ENCODE data around the gene RCOR1. TPM values are rescaled to one million over a fixed set of nuclear protein-coding genes. Genes with fewer than 3 reads are reported as not detected.
A peak's percentile ranks its signal among the peaks of the same experiment; 100 is the strongest.

Gene RCOR1
- total and polyA plus RNA-seq, 2 of the 8 experiments (the other 6 are each of a cell fraction or from before 2014, with no cell fraction given) = 12.3 to 26.3 TPM

- H3K9me3 ChIP-seq (ENCODE audit: insufficient read depth in 2 of 2, low read depth in 1 of 2, low read length in 1 of 2) = no peaks in the 10 kb centered on the region
- no peak overlapping the region for H2AK5ac ChIP-seq (ENCODE audit: low read depth, low read length)
- no peak overlapping the region for H3K4me2 ChIP-seq (ENCODE audit: insufficient read depth in 1 of 2, low read depth in 2 of 2, low read length in 2 of 2)
- no peak overlapping the region for H4K91ac ChIP-seq (replicated peaks; ENCODE audit: insufficient read length, low read length)
- 0 out of 2 replicates have a peak overlapping the region, but pooled peaks have one; percentile 19 for H2BK15ac ChIP-seq (ENCODE audit: low read length)
- no peak overlapping the region for H2BK20ac ChIP-seq (ENCODE audit: low read length)
- WGBS, 2 experiments (ENCODE audit: extremely low coverage in 1 of 2, insufficient coverage in 1 of 2, insufficient read length in 1 of 2, insufficient replicate concordance in 2 of 2, low coverage in 1 of 2, low lambda C conversion rate in 2 of 2, missing lambda C conversion rate in 1 of 2) = 76% methylated on average over 8 of the region's 8 CpGs; no CpG with 5 or more reads in 1 of the 2 experiments
- H3K27me3 ChIP-seq (replicated peaks in 1 of 4; ENCODE audit: control insufficient read depth in 3 of 4, extremely low read depth in 1 of 4, insufficient read depth in 3 of 4, low read length in 3 of 4) = no peaks in the 10 kb centered on the region
- H3K23ac ChIP-seq (ENCODE audit: insufficient read length) = no peak overlapping the region
- no peak overlapping the region for H4K8ac ChIP-seq (ENCODE audit: extremely low read depth, insufficient read depth, low read length)
- H4K5ac ChIP-seq (ENCODE audit: insufficient read length, low read depth, low read length) = no peak overlapping the region
- no peak overlapping the region for H3K56ac ChIP-seq (replicated peaks; ENCODE audit: insufficient read length, low read depth, low read length)
- no peaks in the 10 kb centered on the region for H4K20me1 ChIP-seq (replicated peaks in 1 of 2; ENCODE audit: control insufficient read depth in 1 of 2, insufficient read depth in 2 of 2, low read length in 2 of 2)
- CTCF ChIA-PET (ENCODE audit: partially characterized antibody) = interaction anchor here (0.7 to 2.7 kb wide), 4 partner anchors 12 to 158 kb away, joined by 3 to 14 read pairs (median 4); no protein-coding TSS in a partner anchor
- no peaks in the 10 kb centered on the region for H3K36me3 ChIP-seq (ENCODE audit: control insufficient read depth in 2 of 4, insufficient read depth in 4 of 4, low read length in 3 of 4)
- H2BK120ac ChIP-seq (replicated peaks; ENCODE audit: low read depth, low read length) = no peak overlapping the region
- no peak for DNase-seq (ENCODE audit: low read depth in 1 of 2, low spot score in 2 of 2)
- no peak overlapping the region for H2BK5ac ChIP-seq (ENCODE audit: low read depth, low read length)
- H3K9ac ChIP-seq (replicated peaks in 1 of 4; ENCODE audit: extremely low read depth in 1 of 4, low read depth in 3 of 4, low read length in 3 of 4) = no peak overlapping the region
- no peak overlapping the region for H2BK12ac ChIP-seq (ENCODE audit: low read depth, low read length)
- POLR2A ChIA-PET (ENCODE audit: partially characterized antibody) = interaction anchor here (1.1 kb wide), 1 partner anchor 12 kb away, joined by 3 read pairs; no protein-coding TSS in a partner anchor
- H3K14ac ChIP-seq (ENCODE audit: insufficient read length) = no peak overlapping the region
- H3K79me1 ChIP-seq (ENCODE audit: low read depth, low read length) = no peaks in the 10 kb centered on the region
- H3K27ac ChIP-seq (ENCODE audit: low read depth, low read length) = no peak overlapping the region
- no peak overlapping the region for H2AFZ ChIP-seq (ENCODE audit: low read length)
- H3K79me2 ChIP-seq (ENCODE audit: control insufficient read depth in 1 of 2, insufficient read depth in 2 of 2, low read length in 2 of 2) = no peaks in the 10 kb centered on the region
- peaks cover 0 to 4% (median 1%) of the 10 kb centered on the region in 4 experiments; a peak in 3 of 7 replicates for H3K4me1 ChIP-seq (replicated peaks in 1 of 4; ENCODE audit: control insufficient read depth in 3 of 4, insufficient read depth in 4 of 4, low read length in 3 of 4)
- no peaks in the 10 kb centered on the region for H3K23me2 ChIP-seq (ENCODE audit: low read depth, low read length)
- no peak for FAIRE-seq
- no peak overlapping the region for H3K4me3 ChIP-seq (ENCODE audit: extremely low read depth in 1 of 4, insufficient read depth in 2 of 4, low read depth in 3 of 4, low read length in 4 of 4)
- no peak overlapping the region for H3K18ac ChIP-seq (ENCODE audit: extremely low read depth, low read length)
- no peak overlapping the region for H3K4ac ChIP-seq (replicated peaks; ENCODE audit: insufficient read length, low read depth, low read length)
Measured at GRCh38 chr14:102573591-102574046, 18.8 kb upstream of the RCOR1 start.
